ENCODE data around the gene FN3K. TPM values are rescaled to one million over a fixed set of nuclear protein-coding genes. Genes with fewer than 3 reads are reported as not detected.

Gene FN3K
- total RNA-seq, 1 experiment from 2014 or later: 28.3 TPM

DNA sequence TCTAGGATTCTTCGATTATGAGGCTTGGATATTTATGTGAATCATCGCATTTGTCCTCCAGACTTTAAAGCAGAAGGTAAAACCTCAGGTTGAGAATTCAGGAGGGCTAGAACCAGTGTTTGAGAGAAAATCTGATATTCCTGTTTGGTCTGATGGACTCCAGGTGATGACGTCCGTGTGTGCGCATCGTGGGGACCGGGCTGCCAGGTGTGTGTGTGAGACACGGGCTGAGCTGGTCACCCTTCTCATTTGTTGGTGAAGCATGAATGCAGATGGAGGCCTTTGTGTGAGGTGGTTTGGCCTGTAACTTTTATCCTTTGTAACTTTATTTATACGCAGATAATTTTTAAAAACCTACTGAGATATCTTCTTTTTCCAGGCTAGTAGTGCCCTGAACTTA lies 61.6 kb downstream of the FN3K start:
- no peak overlapping the region for H3K4ac ChIP-seq (ENCODE audit: low read depth, low read length)
- no peak overlapping the region for H4K5ac ChIP-seq (ENCODE audit: insufficient read length, low read depth, low read length)
- H3K27me3 ChIP-seq (ENCODE audit: insufficient read depth, low read length): no peaks in the 10 kb centered on the region
- no CpG with 5 or more reads among the region's 9 CpGs for WGBS (ENCODE audit: extremely low coverage, insufficient read length, low lambda C conversion rate)
- TF ChIP-seq, protein P1, sequence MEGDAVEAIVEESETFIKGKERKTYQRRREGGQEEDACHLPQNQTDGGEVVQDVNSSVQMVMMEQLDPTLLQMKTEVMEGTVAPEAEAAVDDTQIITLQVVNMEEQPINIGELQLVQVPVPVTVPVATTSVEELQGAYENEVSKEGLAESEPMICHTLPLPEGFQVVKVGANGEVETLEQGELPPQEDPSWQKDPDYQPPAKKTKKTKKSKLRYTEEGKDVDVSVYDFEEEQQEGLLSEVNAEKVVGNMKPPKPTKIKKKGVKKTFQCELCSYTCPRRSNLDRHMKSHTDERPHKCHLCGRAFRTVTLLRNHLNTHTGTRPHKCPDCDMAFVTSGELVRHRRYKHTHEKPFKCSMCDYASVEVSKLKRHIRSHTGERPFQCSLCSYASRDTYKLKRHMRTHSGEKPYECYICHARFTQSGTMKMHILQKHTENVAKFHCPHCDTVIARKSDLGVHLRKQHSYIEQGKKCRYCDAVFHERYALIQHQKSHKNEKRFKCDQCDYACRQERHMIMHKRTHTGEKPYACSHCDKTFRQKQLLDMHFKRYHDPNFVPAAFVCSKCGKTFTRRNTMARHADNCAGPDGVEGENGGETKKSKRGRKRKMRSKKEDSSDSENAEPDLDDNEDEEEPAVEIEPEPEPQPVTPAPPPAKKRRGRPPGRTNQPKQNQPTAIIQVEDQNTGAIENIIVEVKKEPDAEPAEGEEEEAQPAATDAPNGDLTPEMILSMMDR (conservative IDR thresholded peaks at IDR 0.05): no peak
- H3K36me3 Mint-ChIP-seq (ENCODE audit: insufficient read depth in 1 of 3, low read depth in 3 of 3): peaks cover 42 to 62% (median 62%) of the 10 kb centered on the region in 3 experiments
- H3K4me3 Mint-ChIP-seq: no peak overlapping the region
- H4K20me1 ChIP-seq (ENCODE audit: control insufficient read depth, insufficient read depth, insufficient read length): no peaks in the 10 kb centered on the region
- no peaks in the 10 kb centered on the region for H3K27me3 Mint-ChIP-seq (ENCODE audit: low read depth)
- H3K9me3 Mint-ChIP-seq: peaks cover 21 to 22% of the 10 kb centered on the region in 2 experiments
- no peak overlapping the region for H3K4me2 ChIP-seq (ENCODE audit: insufficient read depth, insufficient read length, low read length)
- no peak overlapping the region for H2BK120ac ChIP-seq (ENCODE audit: low read depth, low read length, poor library complexity, severe bottlenecking)
- H2AFZ ChIP-seq (ENCODE audit: low read length): no peak overlapping the region
- no peak overlapping the region for H3K14ac ChIP-seq (ENCODE audit: insufficient read depth, low read length)
- H3K56ac ChIP-seq (ENCODE audit: insufficient read length, low read depth, low read length): no peak overlapping the region
- peaks cover 3% of the 10 kb centered on the region for H3K79me1 ChIP-seq (ENCODE audit: insufficient read depth, low read depth, low read length, poor library complexity, severe bottlenecking)
- no peaks in the 10 kb centered on the region for H3K23me2 ChIP-seq (ENCODE audit: insufficient read length, low read depth, low read length, poor library complexity, severe bottlenecking)
- H3K27ac Mint-ChIP-seq: peak overlapping the region in 1 of 3 experiments; percentile 77; a peak in 2 of 7 replicates
- peaks cover 14% of the 10 kb centered on the region for H3K9me3 ChIP-seq (ENCODE audit: control insufficient read depth, low read depth, low read length)
- H4K8ac ChIP-seq (replicated peaks; ENCODE audit: insufficient read length, low read depth, low read length): no peak overlapping the region
- no peak overlapping the region for H3K9ac ChIP-seq (ENCODE audit: extremely low read depth, insufficient read length, low read length)
- H3T11ph ChIP-seq (ENCODE audit: low read length): no peak overlapping the region
- no peak overlapping the region for H4K91ac ChIP-seq (ENCODE audit: insufficient read length, low read depth, low read length)
- no peaks in the 10 kb centered on the region for H3K4me1 ChIP-seq (ENCODE audit: insufficient read depth, low read length)
- H2BK12ac ChIP-seq (ENCODE audit: insufficient read length, low read depth, low read length): no peak overlapping the region
- no peak overlapping the region for H3K27ac ChIP-seq (ENCODE audit: insufficient read length, low read depth, low read length)
- no peak overlapping the region for H2BK20ac ChIP-seq (ENCODE audit: low read depth, low read length, poor library complexity, severe bottlenecking)
- no peak overlapping the region for H3K23ac ChIP-seq (ENCODE audit: insufficient read length, low read depth, low read length)
- no peak overlapping the region for H2BK15ac ChIP-seq (ENCODE audit: low read depth, low read length)
- peaks cover 2% of the 10 kb centered on the region; the same call in 1 of the 2 replicates for H3K79me2 ChIP-seq (ENCODE audit: insufficient read depth, low read length)
- peaks cover 1 to 5% of the 10 kb centered on the region in 2 experiments for H3K4me1 Mint-ChIP-seq
- no peak overlapping the region for H2AK5ac ChIP-seq (ENCODE audit: insufficient read length, low read length)
- H2BK5ac ChIP-seq (ENCODE audit: insufficient read length, low read length): no peak overlapping the region
- DNase-seq: no peak
- no peak overlapping the region for H3K18ac ChIP-seq (ENCODE audit: insufficient read length, low read depth, low read length)

Data from H9 (cell line).